Uterus (tissue), 2 donors: ENCODE data around the gene NTRK2.

Experiments
- POLR2A ChIP-seq, 2 donors: fragments of 450-650 bp; IDR thresholded peaks; one replicate each; pipeline ENCODE4 v1.6.1; 2016; ENCODE audit warnings: antibody characterized with exemption in 2 of 2, mild to moderate bottlenecking in 1 of 2, moderate library complexity in 1 of 2
- TF ChIP-seq, protein P1 (sequence below), 4 experiments: fragments of 200-600 bp in 2 of 4; fragments of 450-650 bp in 2 of 4; sonication (generic) in 2 of 4; IDR thresholded peaks; one replicate each; pipeline ENCODE4 v1.5.1; 2016 to 2019; ENCODE audit warnings: antibody characterized with exemption in 4 of 4, mild to moderate bottlenecking in 2 of 4, moderate library complexity in 1 of 4

DNA sequence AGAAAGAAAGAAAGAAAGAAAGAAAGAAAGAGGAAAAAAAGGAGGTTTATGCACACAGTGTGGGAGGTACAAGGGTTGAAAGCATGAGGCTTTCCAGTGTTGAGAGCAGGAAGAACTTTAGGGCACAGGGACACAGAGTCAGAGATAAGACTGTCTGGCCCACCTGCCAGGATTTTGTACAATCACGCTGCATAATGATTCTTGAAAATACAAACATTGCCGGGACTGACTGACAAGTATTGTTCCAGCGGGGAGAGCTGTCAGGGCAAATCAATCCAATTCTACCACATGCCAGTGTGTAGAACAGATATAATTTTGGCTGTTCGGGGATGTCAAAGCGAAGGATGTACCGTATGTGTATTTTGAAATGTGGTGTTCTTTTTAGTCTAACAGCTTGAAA is 254.7 kb downstream of the NTRK2 start:
- TF ChIP-seq, protein P1, sequence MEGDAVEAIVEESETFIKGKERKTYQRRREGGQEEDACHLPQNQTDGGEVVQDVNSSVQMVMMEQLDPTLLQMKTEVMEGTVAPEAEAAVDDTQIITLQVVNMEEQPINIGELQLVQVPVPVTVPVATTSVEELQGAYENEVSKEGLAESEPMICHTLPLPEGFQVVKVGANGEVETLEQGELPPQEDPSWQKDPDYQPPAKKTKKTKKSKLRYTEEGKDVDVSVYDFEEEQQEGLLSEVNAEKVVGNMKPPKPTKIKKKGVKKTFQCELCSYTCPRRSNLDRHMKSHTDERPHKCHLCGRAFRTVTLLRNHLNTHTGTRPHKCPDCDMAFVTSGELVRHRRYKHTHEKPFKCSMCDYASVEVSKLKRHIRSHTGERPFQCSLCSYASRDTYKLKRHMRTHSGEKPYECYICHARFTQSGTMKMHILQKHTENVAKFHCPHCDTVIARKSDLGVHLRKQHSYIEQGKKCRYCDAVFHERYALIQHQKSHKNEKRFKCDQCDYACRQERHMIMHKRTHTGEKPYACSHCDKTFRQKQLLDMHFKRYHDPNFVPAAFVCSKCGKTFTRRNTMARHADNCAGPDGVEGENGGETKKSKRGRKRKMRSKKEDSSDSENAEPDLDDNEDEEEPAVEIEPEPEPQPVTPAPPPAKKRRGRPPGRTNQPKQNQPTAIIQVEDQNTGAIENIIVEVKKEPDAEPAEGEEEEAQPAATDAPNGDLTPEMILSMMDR (IDR thresholded peaks at IDR 0.05) = no peak
- TF ChIP-seq POLR2A (IDR thresholded peaks at IDR 0.05) = no peak
